Tibial nerve (tissue), 4 donors: Measurements from ENCODE around the gene BYSL. TPM values are rescaled to one million over a fixed set of nuclear protein-coding genes. Genes with fewer than 3 reads are reported as not detected.

Source experiments
- DNase-seq, 2 donors: peaks; one replicate each; pipeline ENCODE4 v3.0.0-alpha.2; 2019; ENCODE audit warnings: low spot score in 2 of 2
- H3K27ac ChIP-seq, 4 donors: fragments of 200-600 bp; sonication (generic) in 3 of 4; one replicate each; pipeline ENCODE4 v1.5.1; 2017 to 2019; ENCODE audit warnings: mild to moderate bottlenecking in 1 of 4
- H3K27me3 ChIP-seq, 2 donors: fragments of 200-600 bp; sonication (generic) in 1 of 2; one replicate each; pipeline versions ENCODE4 v1.5.1 to v1.6.0; 2017 to 2019
- H3K36me3 ChIP-seq, 3 donors: fragments of 200-600 bp; sonication (generic); one replicate each; pipeline ENCODE4 v1.5.1; 2018 to 2019
- H3K4me1 ChIP-seq, 4 donors: fragments of 200-600 bp; sonication (generic) in 3 of 4; one replicate each; pipeline ENCODE4 v1.5.1; 2017 to 2019
- H3K4me3 ChIP-seq, 4 donors: fragments of 200-600 bp; sonication (generic) in 3 of 4; one replicate each; pipeline ENCODE4 v1.5.1; 2017 to 2019; ENCODE audit warnings: mild to moderate bottlenecking in 1 of 4, moderate library complexity in 1 of 4
- H3K9me3 ChIP-seq, 4 donors: fragments of 200-600 bp; sonication (generic) in 3 of 4; one replicate each; pipeline ENCODE4 v1.5.1; 2017 to 2019
- CTCF ChIP-seq, 5 experiments: fragments of 200-600 bp in 3 of 5; fragments of 450-650 bp in 2 of 5; sonication (generic) in 3 of 5; IDR thresholded peaks; one replicate each; pipeline ENCODE4 v1.5.1; 2016 to 2019; ENCODE audit warnings: antibody characterized with exemption in 5 of 5, mild to moderate bottlenecking in 3 of 5, moderate library complexity in 2 of 5
- EP300 ChIP-seq, 2 donors: sonication (generic); formaldehyde crosslinking; IDR thresholded peaks; one replicate each; pipeline ENCODE4 v1.6.1; 2017; ENCODE audit warnings: antibody characterized with exemption in 2 of 2, mild to moderate bottlenecking in 1 of 2
- POLR2A ChIP-seq, 2 donors: fragments of 450-650 bp; IDR thresholded peaks; one replicate each; pipeline ENCODE4 v1.6.1; 2017; ENCODE audit warnings: antibody characterized with exemption in 2 of 2, mild to moderate bottlenecking in 2 of 2, moderate library complexity in 2 of 2
- WGBS, 2 donors: methylation state at CpG; one replicate each; pipeline ENCODE4 v1.1.5; 2018; 5-methylcytosine and 5-hydroxymethylcytosine counted together
- small RNA-seq: library from RNA; depleted of rRNA; stranded (forward); fragments of <200 nt; gene quantifications from one replicate; pipeline ENCODE3, GENCODE V24; 2016
- total RNA-seq, 4 donors: library from RNA; depleted of rRNA; stranded (reverse); fragments of >200 nt; gene quantifications; one replicate each; pipeline ENCODE4 v1.1.0, GENCODE V29; 2016

The BYSL gene
- total RNA-seq, 4 donors from 2014 or later, result 9.2 to 13.3 (median 12.8) TPM

GRCh38 chr6:41975276-41975675, 54.0 kb downstream of the BYSL start:
- H3K9me3 ChIP-seq, result no peaks in the 10 kb centered on the region
- WGBS, 2 donors, result 90 to 95% methylated on average over 4 of the region's 4 CpGs
- peaks cover 0 to 22% (median 0%) of the 10 kb centered on the region in 4 donors for H3K4me1 ChIP-seq
- TF ChIP-seq EP300 (IDR thresholded peaks at IDR 0.05), result no peak
- no peak for TF ChIP-seq POLR2A (IDR thresholded peaks at IDR 0.05)
- TF ChIP-seq CTCF (IDR thresholded peaks at IDR 0.05), result no peak
- no peaks in the 10 kb centered on the region for H3K27me3 ChIP-seq
- no peak overlapping the region for H3K4me3 ChIP-seq
- H3K36me3 ChIP-seq, result no peaks in the 10 kb centered on the region
- no peak for DNase-seq
- no peak overlapping the region for H3K27ac ChIP-seq

GRCh38 chr6:41976794-41977484, 55.6 kb downstream of the BYSL start:
- Histone ChIP-seq H3K27ac (no peak overlapping the region), H3K36me3 (no peaks in the 10 kb centered on the region), H3K9me3 (no peaks in the 10 kb centered on the region), H3K27me3 (no peaks in the 10 kb centered on the region), H3K4me1 (peaks cover 0 to 10% (median 0%) of the 10 kb centered on the region in 4 donors), H3K4me3 (no peak overlapping the region)
- 51 to 54% methylated on average over 9 of the region's 9 CpGs for whole genome bisulfite sequencing, 2 donors
- no peak for DNase-seq
- TF ChIP-seq POLR2A (IDR thresholded peaks at IDR 0.05) (no peak), CTCF (IDR thresholded peaks at IDR 0.05) (no peak), EP300 (IDR thresholded peaks at IDR 0.05) (no peak)

Small RNAs within 50 kb of the gene (small RNA-seq; reads per million reads assigned to genes)
- not detected for gene RF00019

Other genes starting within 250 kb of the BYSL start
- 10 to 100 TPM; 19.2 to 28.8 (median 20.6) TPM for gene TFEB, start 185.9 kb upstream of the BYSL start, total RNA-seq
- gene PGC, start 174.1 kb upstream of the BYSL start, total RNA-seq, result not detected
- 10 to 100 TPM in 2 of 4 donors, 1 to 10 TPM in 2; 4.4 to 11.4 (median 7.5) TPM for gene FRS3, start 141.6 kb upstream of the BYSL start, total RNA-seq
- 10 to 100 TPM; 15.5 to 38.4 (median 23.0) TPM for gene PRICKLE4, start 140.7 kb upstream of the BYSL start, total RNA-seq
- 100 to 1,000 TPM in 2 of 4 donors, 10 to 100 TPM in 2; 76.1 to 121 (median 99.8) TPM for gene TOMM6, start 133.8 kb upstream of the BYSL start, total RNA-seq
- 10 to 100 TPM in 1 of 4 donors, 1 to 10 TPM in 3; 6.5 to 13.8 (median 8.8) TPM for gene USP49, start 26.1 kb upstream of the BYSL start, total RNA-seq
- 10 to 100 TPM in 3 of 4 donors, 1 to 10 TPM in 1; 8.0 to 15.0 (median 12.2) TPM for gene MED20, start 360 bp upstream of the BYSL start, total RNA-seq
- gene CCND3, start 20.3 kb downstream of the BYSL start, total RNA-seq, result 100 to 1,000 TPM; 175 to 325 (median 248) TPM
- gene TAF8, start 129.0 kb downstream of the BYSL start, total RNA-seq, result 10 to 100 TPM; 10.7 to 27.6 (median 20.9) TPM
- 1 to 10 TPM in 3 of 4 donors, under 1 TPM in 1; 0.22 to 4.7 (median 2.2) TPM for gene C6orf132, start 221.1 kb downstream of the BYSL start, total RNA-seq